Measurements from ENCODE around the gene DDB1.

- no peak for TF ChIP-seq CTCF (conservative IDR thresholded peaks at IDR 0.05; ENCODE audit: low read depth, low read length)
- TF ChIP-seq MXI1 (IDR thresholded peaks at IDR 0.05; ENCODE audit: borderline replicate concordance, low read depth, low read length), result no peak
- no peak for TF ChIP-seq POLR2A (IDR thresholded peaks at IDR 0.05; ENCODE audit: low read depth, low read length)
- no peak for TF ChIP-seq ELK1 (IDR thresholded peaks at IDR 0.05; ENCODE audit: borderline replicate concordance, low read depth, low read length)
- TF ChIP-seq NFE2L2 (IDR thresholded peaks at IDR 0.05; ENCODE audit: low read depth, low read length), result no peak
- no peak for TF ChIP-seq CEBPB (IDR thresholded peaks at IDR 0.05; ENCODE audit: low read depth, low read length)
- no peak for TF ChIP-seq SMC3 (IDR thresholded peaks at IDR 0.05; ENCODE audit: low read depth, low read length)
- TF ChIP-seq MAFK (IDR thresholded peaks at IDR 0.05; ENCODE audit: low read depth, low read length), result no peak
- TF ChIP-seq RFX5 (IDR thresholded peaks at IDR 0.05; ENCODE audit: low read depth, low read length), result no peak
These were observed 1.3 kb downstream of the DDB1 start for GRCh38 chr11:61331651-61332050.
